HL-60 (cell line): ENCODE results near the gene AKAP13.

ENCODE experiments used
- DNase-seq, 2 experiments: peaks; one replicate each; pipeline ENCODE4 v3.0.0-alpha.2; 2010 to 2020; ENCODE audit warnings: low read depth in 1 of 2, low spot score in 1 of 2
- H3K27ac ChIP-seq: fragments of 250-450 bp; sonication (Bioruptor Pico); replicated peaks from 2 replicates; pipeline ENCODE4 v1.5.1; 2020; ENCODE audit warnings: mild to moderate bottlenecking, moderate library complexity
- H3K27me3 ChIP-seq: fragments of 250-450 bp; sonication (Bioruptor Pico); 2 replicates; pipeline ENCODE4 v1.5.1; 2021; ENCODE audit warnings: mild to moderate bottlenecking, moderate library complexity; ENCODE audit not compliant: insufficient read depth, poor library complexity, severe bottlenecking
- H3K4me3 ChIP-seq: replicated peaks from 2 replicates; pipeline ENCODE4 v1.5.1; 2011; ENCODE audit warnings: mild to moderate bottlenecking, control low read depth, low read length; ENCODE audit not compliant: insufficient read depth
- GABPA ChIP-seq: IDR thresholded peaks from 2 replicates; pipeline ENCODE4 v1.6.1; 2012; ENCODE audit warnings: low read depth
- POLR2AphosphoS5 ChIP-seq: IDR thresholded peaks from 2 replicates; pipeline ENCODE4 v1.6.1; 2012; ENCODE audit warnings: low read depth
- SPI1 ChIP-seq: IDR thresholded peaks from 2 replicates; pipeline ENCODE4 v1.6.1; 2012; ENCODE audit warnings: low read depth, mild to moderate bottlenecking, borderline replicate concordance
- TF ChIP-seq, protein P1 (sequence below): IDR thresholded peaks from 2 replicates; pipeline ENCODE4 v1.6.1; 2012; ENCODE audit warnings: low read depth; ENCODE audit not compliant: insufficient replicate concordance
- TF ChIP-seq, protein P2 (sequence below): IDR thresholded peaks from one replicate; pipeline ENCODE4 v1.5.1; 2011; ENCODE audit warnings: low read length, control low read depth, inconsistent platforms; ENCODE audit not compliant: insufficient read depth

AKAP13 gene

DNA sequence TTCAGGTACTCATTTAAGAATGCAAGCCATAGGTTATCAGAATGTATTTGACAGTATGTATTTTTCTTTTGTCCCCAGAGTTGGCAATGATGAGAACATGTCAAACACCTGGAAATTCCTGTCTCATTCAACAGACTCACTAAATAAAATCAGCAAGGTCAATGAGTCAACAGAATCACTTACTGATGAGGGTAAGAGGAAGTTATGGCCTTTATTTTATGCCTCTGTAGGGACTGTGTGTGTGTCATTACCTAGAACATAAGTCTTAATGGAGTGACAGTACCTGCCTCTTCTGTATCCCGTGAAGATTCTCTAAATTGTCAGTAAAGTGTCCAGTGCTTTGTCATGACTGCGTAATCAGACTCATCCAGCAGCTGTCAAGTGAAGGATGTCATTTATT lies 336.8 kb downstream of the AKAP13 start:
- TF ChIP-seq GABPA = no peak
- TF ChIP-seq SPI1 = no peak
- TF ChIP-seq POLR2AphosphoS5 = no peak
- TF ChIP-seq, protein P1, sequence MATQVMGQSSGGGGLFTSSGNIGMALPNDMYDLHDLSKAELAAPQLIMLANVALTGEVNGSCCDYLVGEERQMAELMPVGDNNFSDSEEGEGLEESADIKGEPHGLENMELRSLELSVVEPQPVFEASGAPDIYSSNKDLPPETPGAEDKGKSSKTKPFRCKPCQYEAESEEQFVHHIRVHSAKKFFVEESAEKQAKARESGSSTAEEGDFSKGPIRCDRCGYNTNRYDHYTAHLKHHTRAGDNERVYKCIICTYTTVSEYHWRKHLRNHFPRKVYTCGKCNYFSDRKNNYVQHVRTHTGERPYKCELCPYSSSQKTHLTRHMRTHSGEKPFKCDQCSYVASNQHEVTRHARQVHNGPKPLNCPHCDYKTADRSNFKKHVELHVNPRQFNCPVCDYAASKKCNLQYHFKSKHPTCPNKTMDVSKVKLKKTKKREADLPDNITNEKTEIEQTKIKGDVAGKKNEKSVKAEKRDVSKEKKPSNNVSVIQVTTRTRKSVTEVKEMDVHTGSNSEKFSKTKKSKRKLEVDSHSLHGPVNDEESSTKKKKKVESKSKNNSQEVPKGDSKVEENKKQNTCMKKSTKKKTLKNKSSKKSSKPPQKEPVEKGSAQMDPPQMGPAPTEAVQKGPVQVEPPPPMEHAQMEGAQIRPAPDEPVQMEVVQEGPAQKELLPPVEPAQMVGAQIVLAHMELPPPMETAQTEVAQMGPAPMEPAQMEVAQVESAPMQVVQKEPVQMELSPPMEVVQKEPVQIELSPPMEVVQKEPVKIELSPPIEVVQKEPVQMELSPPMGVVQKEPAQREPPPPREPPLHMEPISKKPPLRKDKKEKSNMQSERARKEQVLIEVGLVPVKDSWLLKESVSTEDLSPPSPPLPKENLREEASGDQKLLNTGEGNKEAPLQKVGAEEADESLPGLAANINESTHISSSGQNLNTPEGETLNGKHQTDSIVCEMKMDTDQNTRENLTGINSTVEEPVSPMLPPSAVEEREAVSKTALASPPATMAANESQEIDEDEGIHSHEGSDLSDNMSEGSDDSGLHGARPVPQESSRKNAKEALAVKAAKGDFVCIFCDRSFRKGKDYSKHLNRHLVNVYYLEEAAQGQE = no peak
- TF ChIP-seq, protein P2, sequence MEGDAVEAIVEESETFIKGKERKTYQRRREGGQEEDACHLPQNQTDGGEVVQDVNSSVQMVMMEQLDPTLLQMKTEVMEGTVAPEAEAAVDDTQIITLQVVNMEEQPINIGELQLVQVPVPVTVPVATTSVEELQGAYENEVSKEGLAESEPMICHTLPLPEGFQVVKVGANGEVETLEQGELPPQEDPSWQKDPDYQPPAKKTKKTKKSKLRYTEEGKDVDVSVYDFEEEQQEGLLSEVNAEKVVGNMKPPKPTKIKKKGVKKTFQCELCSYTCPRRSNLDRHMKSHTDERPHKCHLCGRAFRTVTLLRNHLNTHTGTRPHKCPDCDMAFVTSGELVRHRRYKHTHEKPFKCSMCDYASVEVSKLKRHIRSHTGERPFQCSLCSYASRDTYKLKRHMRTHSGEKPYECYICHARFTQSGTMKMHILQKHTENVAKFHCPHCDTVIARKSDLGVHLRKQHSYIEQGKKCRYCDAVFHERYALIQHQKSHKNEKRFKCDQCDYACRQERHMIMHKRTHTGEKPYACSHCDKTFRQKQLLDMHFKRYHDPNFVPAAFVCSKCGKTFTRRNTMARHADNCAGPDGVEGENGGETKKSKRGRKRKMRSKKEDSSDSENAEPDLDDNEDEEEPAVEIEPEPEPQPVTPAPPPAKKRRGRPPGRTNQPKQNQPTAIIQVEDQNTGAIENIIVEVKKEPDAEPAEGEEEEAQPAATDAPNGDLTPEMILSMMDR = no peak
- no peak overlapping the region for H3K27ac ChIP-seq
- no peak for DNase-seq
- no peak overlapping the region for H3K4me3 ChIP-seq
- H3K27me3 ChIP-seq = no peaks in the 10 kb centered on the region

DNA sequence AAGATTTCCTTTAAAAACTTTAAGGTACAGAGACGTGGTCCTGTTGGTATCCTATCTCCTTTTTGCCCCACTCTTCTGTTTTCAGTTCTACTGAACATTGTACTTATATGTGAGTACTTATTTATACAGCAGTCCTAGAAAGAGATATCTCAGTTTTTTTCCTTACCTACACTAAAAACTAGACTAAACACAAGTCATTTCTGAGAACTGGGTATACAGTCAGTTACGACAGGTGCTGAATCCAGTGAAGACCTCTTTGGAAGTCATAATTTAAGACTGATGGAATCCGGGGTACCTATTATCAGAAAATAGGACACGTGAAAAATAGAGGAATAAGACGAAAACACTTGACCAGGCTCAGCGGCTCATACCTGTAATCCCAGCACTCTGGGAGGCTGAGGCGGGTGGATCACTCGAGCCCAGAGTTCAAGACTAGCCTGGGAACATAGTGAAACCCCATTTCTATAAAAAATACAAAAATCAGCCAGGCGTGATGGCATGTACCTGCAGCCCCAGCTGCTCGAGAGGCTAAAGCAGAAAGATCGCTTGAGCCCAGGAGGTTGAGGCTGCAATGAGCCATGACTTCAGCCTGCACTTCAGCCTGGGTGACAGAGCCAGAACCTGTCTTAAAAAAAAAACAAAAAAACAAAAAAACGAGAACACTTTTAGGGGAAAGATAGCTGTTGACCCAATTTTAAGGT lies 338.0 kb downstream of the AKAP13 start:
- H3K27ac ChIP-seq = no peak overlapping the region
- H3K4me3 ChIP-seq = no peak overlapping the region
- TF ChIP-seq, protein P2 = no peak
- TF ChIP-seq, protein P1 = no peak
- TF ChIP-seq GABPA = no peak
- TF ChIP-seq POLR2AphosphoS5 = no peak
- no peak for TF ChIP-seq SPI1
- no peaks in the 10 kb centered on the region for H3K27me3 ChIP-seq
- no peak for DNase-seq

DNA sequence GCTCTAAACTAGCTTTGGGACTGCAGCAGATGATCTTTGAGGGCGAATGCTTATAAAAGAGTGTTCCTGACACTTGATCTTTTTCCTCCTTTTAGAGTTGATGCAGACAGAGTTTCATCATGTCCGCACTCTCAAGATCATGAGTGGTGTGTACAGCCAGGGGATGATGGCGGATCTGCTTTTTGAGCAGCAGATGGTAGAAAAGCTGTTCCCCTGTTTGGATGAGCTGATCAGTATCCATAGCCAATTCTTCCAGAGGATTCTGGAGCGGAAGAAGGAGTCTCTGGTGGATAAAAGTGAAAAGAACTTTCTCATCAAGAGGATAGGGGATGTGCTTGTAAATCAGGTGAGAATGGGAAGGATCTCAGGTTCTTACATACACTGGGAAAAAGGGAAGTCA lies 338.6 kb downstream of the AKAP13 start:
- no peak for DNase-seq
- no peak overlapping the region for H3K27ac ChIP-seq
- H3K4me3 ChIP-seq = no peak overlapping the region
- no peaks in the 10 kb centered on the region for H3K27me3 ChIP-seq
- TF ChIP-seq POLR2AphosphoS5 (no peak), SPI1 (no peak), GABPA (no peak)
- TF ChIP-seq, protein P2 = no peak
- TF ChIP-seq, protein P1 = no peak
